ENCODE data around the gene SNAP91.

Gene SNAP91

GRCh38 chr6:83514866-83515466 is 193.9 kb downstream of the SNAP91 start:
- peak; percentile 70 for DNase-seq
- Histone ChIP-seq H2BK5ac (ENCODE audit: low read depth, low read length, poor library complexity, severe bottlenecking) (no peak overlapping the region), H2AK5ac (ENCODE audit: low read length, severe bottlenecking) (no peak overlapping the region), H3K14ac (ENCODE audit: low read length in 2 of 2) (no peak overlapping the region), H3K27me3 (ENCODE audit: control insufficient read depth in 1 of 2, insufficient read depth in 1 of 2, low read length in 2 of 2) (no peaks in the 10 kb centered on the region), H3K79me1 (replicated peaks; ENCODE audit: low read length, poor library complexity, severe bottlenecking) (no peaks in the 10 kb centered on the region), H4K91ac (ENCODE audit: low read length) (no peak overlapping the region), H3K9ac (ENCODE audit: low read length) (no peak overlapping the region), H2BK15ac (ENCODE audit: low read depth, poor library complexity, severe bottlenecking) (no peak overlapping the region), H2BK12ac (ENCODE audit: low read length in 2 of 2) (no peak overlapping the region), H4K8ac (ENCODE audit: low read length) (no peak overlapping the region), H3K4me3 (ENCODE audit: insufficient read depth in 1 of 2, low read depth in 1 of 2, low read length in 2 of 2) (no peak overlapping the region), H3K4me1 (ENCODE audit: control insufficient read depth, insufficient read depth, low read depth, low read length) (no peaks in the 10 kb centered on the region), H3K27ac (ENCODE audit: low read length, poor library complexity, severe bottlenecking) (no peak overlapping the region), H3K18ac (ENCODE audit: low read depth in 1 of 2, low read length in 2 of 2) (no peak overlapping the region), H3K9me3 (ENCODE audit: control insufficient read depth, low read length) (no peaks in the 10 kb centered on the region), H3K23ac (ENCODE audit: low read length in 2 of 2) (no peak overlapping the region), H3K4ac (ENCODE audit: low read depth in 1 of 2, low read length in 2 of 2) (no peak overlapping the region), H2AFZ (ENCODE audit: low read depth, low read length) (no peak overlapping the region), H3K4me2 (ENCODE audit: low read length, poor library complexity, severe bottlenecking) (no peak overlapping the region), H3K36me3 (ENCODE audit: control insufficient read depth in 1 of 2, insufficient read depth in 2 of 2, low read depth in 1 of 2, low read length in 2 of 2) (no peaks in the 10 kb centered on the region), H2BK120ac (ENCODE audit: low read depth, low read length) (no peak overlapping the region)
- 0% methylated on average over 1 of the region's 4 CpGs for WGBS

- H2BK120ac ChIP-seq (ENCODE audit: low read depth, low read length) = no peak overlapping the region
- H3K9ac ChIP-seq (ENCODE audit: low read length) = no peak overlapping the region
- H3K4me3 ChIP-seq (ENCODE audit: insufficient read depth in 1 of 2, low read depth in 1 of 2, low read length in 2 of 2) = no peak overlapping the region
Measured at GRCh38 chr6:83514466-83514865, 194.4 kb downstream of the SNAP91 start.

GRCh38 chr6:83511901-83512681 is 196.8 kb downstream of the SNAP91 start, which contains the start of gene PRSS35:
PRSS35 (plus strand) TSS chr6:83512534; CDS start chr6:83523442, 10,908 bp downstream.
- no peak within 1 kb of the TSS for H3K4ac ChIP-seq (ENCODE audit: low read depth in 1 of 2, low read length in 2 of 2)
- DNase-seq = peak; percentile 69
- H3K4me2 ChIP-seq (ENCODE audit: low read length, poor library complexity, severe bottlenecking) = peak within 1 kb of the TSS; percentile 76
- no peak within 1 kb of the TSS for H2BK12ac ChIP-seq (ENCODE audit: low read length in 2 of 2)
- peak within 1 kb of the TSS; percentile 72 for H3K27ac ChIP-seq (ENCODE audit: low read length, poor library complexity, severe bottlenecking)
- H3K79me1 ChIP-seq (replicated peaks; ENCODE audit: low read length, poor library complexity, severe bottlenecking) = no peaks in the 10 kb centered on the region
- H2BK15ac ChIP-seq (ENCODE audit: low read depth, poor library complexity, severe bottlenecking) = no peak within 1 kb of the TSS
- H3K18ac ChIP-seq (ENCODE audit: low read depth in 1 of 2, low read length in 2 of 2) = no peak within 1 kb of the TSS
- H2BK5ac ChIP-seq (ENCODE audit: low read depth, low read length, poor library complexity, severe bottlenecking) = no peak within 1 kb of the TSS
- H4K8ac ChIP-seq (ENCODE audit: low read length) = no peak within 1 kb of the TSS
- no peak within 1 kb of the TSS for H3K14ac ChIP-seq (ENCODE audit: low read length in 2 of 2)
- no peaks in the 10 kb centered on the region for H3K9me3 ChIP-seq (ENCODE audit: control insufficient read depth, low read length)
- no peaks in the 10 kb centered on the region for H3K27me3 ChIP-seq (ENCODE audit: control insufficient read depth in 1 of 2, insufficient read depth in 1 of 2, low read length in 2 of 2)
- peak within 1 kb of the TSS; percentile 81 for H3K9ac ChIP-seq (ENCODE audit: low read length)
- H2AFZ ChIP-seq (ENCODE audit: low read depth, low read length) = peak within 1 kb of the TSS; percentile 66
- H2AK5ac ChIP-seq (ENCODE audit: low read length, severe bottlenecking) = no peak within 1 kb of the TSS
- WGBS = under 1% methylated on average over 38 of the region's 38 CpGs
- H4K91ac ChIP-seq (ENCODE audit: low read length) = no peak within 1 kb of the TSS
- no peaks in the 10 kb centered on the region for H3K36me3 ChIP-seq (ENCODE audit: control insufficient read depth in 1 of 2, insufficient read depth in 2 of 2, low read depth in 1 of 2, low read length in 2 of 2)
- H3K4me1 ChIP-seq (ENCODE audit: control insufficient read depth, insufficient read depth, low read depth, low read length) = no peaks in the 10 kb centered on the region
- H3K23ac ChIP-seq (ENCODE audit: low read length in 2 of 2) = no peak within 1 kb of the TSS
- H2BK120ac ChIP-seq (ENCODE audit: low read depth, low read length) = no peak within 1 kb of the TSS
- peak within 1 kb of the TSS; percentile 60 to 75 for H3K4me3 ChIP-seq (ENCODE audit: insufficient read depth in 1 of 2, low read depth in 1 of 2, low read length in 2 of 2)

More at GRCh38 chr6:83514466-83514865, 194.4 kb downstream of the SNAP91 start:
- Histone ChIP-seq H2BK5ac (ENCODE audit: low read depth, low read length, poor library complexity, severe bottlenecking) (no peak overlapping the region), H3K27me3 (ENCODE audit: control insufficient read depth in 1 of 2, insufficient read depth in 1 of 2, low read length in 2 of 2) (no peaks in the 10 kb centered on the region), H3K18ac (ENCODE audit: low read depth in 1 of 2, low read length in 2 of 2) (no peak overlapping the region), H3K14ac (ENCODE audit: low read length in 2 of 2) (no peak overlapping the region), H2AK5ac (ENCODE audit: low read length, severe bottlenecking) (no peak overlapping the region), H3K36me3 (ENCODE audit: control insufficient read depth in 1 of 2, insufficient read depth in 2 of 2, low read depth in 1 of 2, low read length in 2 of 2) (no peaks in the 10 kb centered on the region), H3K27ac (ENCODE audit: low read length, poor library complexity, severe bottlenecking) (no peak overlapping the region), H3K4me1 (ENCODE audit: control insufficient read depth, insufficient read depth, low read depth, low read length) (no peaks in the 10 kb centered on the region), H4K91ac (ENCODE audit: low read length) (no peak overlapping the region), H3K9me3 (ENCODE audit: control insufficient read depth, low read length) (no peaks in the 10 kb centered on the region), H2AFZ (ENCODE audit: low read depth, low read length) (no peak overlapping the region), H3K79me1 (replicated peaks; ENCODE audit: low read length, poor library complexity, severe bottlenecking) (no peaks in the 10 kb centered on the region), H3K4me2 (ENCODE audit: low read length, poor library complexity, severe bottlenecking) (no peak overlapping the region), H3K4ac (ENCODE audit: low read depth in 1 of 2, low read length in 2 of 2) (no peak overlapping the region), H2BK12ac (ENCODE audit: low read length in 2 of 2) (no peak overlapping the region), H2BK15ac (ENCODE audit: low read depth, poor library complexity, severe bottlenecking) (no peak overlapping the region), H4K8ac (ENCODE audit: low read length) (no peak overlapping the region), H3K23ac (ENCODE audit: low read length in 2 of 2) (no peak overlapping the region)
- WGBS = 90% methylated on average over 1 of the region's 1 CpG
- DNase-seq = no peak

GRCh38 chr6:83511266-83511665 is 197.6 kb downstream of the SNAP91 start:
- Histone ChIP-seq H3K4me2 (ENCODE audit: low read length, poor library complexity, severe bottlenecking) (no peak overlapping the region), H2BK12ac (ENCODE audit: low read length in 2 of 2) (no peak overlapping the region), H3K4ac (ENCODE audit: low read depth in 1 of 2, low read length in 2 of 2) (no peak overlapping the region), H3K18ac (ENCODE audit: low read depth in 1 of 2, low read length in 2 of 2) (no peak overlapping the region), H2BK120ac (ENCODE audit: low read depth, low read length) (no peak overlapping the region), H3K14ac (ENCODE audit: low read length in 2 of 2) (no peak overlapping the region), H2AFZ (ENCODE audit: low read depth, low read length) (no peak overlapping the region), H3K36me3 (ENCODE audit: control insufficient read depth in 1 of 2, insufficient read depth in 2 of 2, low read depth in 1 of 2, low read length in 2 of 2) (no peaks in the 10 kb centered on the region), H3K4me3 (ENCODE audit: insufficient read depth in 1 of 2, low read depth in 1 of 2, low read length in 2 of 2) (no peak overlapping the region), H3K27ac (ENCODE audit: low read length, poor library complexity, severe bottlenecking) (no peak overlapping the region), H4K91ac (ENCODE audit: low read length) (no peak overlapping the region), H2AK5ac (ENCODE audit: low read length, severe bottlenecking) (no peak overlapping the region), H3K27me3 (ENCODE audit: control insufficient read depth in 1 of 2, insufficient read depth in 1 of 2, low read length in 2 of 2) (no peaks in the 10 kb centered on the region), H3K9me3 (ENCODE audit: control insufficient read depth, low read length) (no peaks in the 10 kb centered on the region), H2BK15ac (ENCODE audit: low read depth, poor library complexity, severe bottlenecking) (no peak overlapping the region), H3K23ac (ENCODE audit: low read length in 2 of 2) (no peak overlapping the region), H4K8ac (ENCODE audit: low read length) (no peak overlapping the region), H3K4me1 (ENCODE audit: control insufficient read depth, insufficient read depth, low read depth, low read length) (no peaks in the 10 kb centered on the region), H3K79me1 (replicated peaks; ENCODE audit: low read length, poor library complexity, severe bottlenecking) (no peaks in the 10 kb centered on the region), H2BK5ac (ENCODE audit: low read depth, low read length, poor library complexity, severe bottlenecking) (no peak overlapping the region), H3K9ac (ENCODE audit: low read length) (no peak overlapping the region)
- no peak for DNase-seq
- 92% methylated on average over 6 of the region's 8 CpGs for WGBS
